Measurements from ENCODE around the gene COBLL1. TPM values are rescaled to one million over a fixed set of nuclear protein-coding genes. Genes with fewer than 3 reads are reported as not detected.
"Not testable (repeated sequence)": the region's sequence is repeated elsewhere in the genome, so short reads cannot be mapped to it uniquely, and the experiment has no call there.

The COBLL1 gene, protein sequence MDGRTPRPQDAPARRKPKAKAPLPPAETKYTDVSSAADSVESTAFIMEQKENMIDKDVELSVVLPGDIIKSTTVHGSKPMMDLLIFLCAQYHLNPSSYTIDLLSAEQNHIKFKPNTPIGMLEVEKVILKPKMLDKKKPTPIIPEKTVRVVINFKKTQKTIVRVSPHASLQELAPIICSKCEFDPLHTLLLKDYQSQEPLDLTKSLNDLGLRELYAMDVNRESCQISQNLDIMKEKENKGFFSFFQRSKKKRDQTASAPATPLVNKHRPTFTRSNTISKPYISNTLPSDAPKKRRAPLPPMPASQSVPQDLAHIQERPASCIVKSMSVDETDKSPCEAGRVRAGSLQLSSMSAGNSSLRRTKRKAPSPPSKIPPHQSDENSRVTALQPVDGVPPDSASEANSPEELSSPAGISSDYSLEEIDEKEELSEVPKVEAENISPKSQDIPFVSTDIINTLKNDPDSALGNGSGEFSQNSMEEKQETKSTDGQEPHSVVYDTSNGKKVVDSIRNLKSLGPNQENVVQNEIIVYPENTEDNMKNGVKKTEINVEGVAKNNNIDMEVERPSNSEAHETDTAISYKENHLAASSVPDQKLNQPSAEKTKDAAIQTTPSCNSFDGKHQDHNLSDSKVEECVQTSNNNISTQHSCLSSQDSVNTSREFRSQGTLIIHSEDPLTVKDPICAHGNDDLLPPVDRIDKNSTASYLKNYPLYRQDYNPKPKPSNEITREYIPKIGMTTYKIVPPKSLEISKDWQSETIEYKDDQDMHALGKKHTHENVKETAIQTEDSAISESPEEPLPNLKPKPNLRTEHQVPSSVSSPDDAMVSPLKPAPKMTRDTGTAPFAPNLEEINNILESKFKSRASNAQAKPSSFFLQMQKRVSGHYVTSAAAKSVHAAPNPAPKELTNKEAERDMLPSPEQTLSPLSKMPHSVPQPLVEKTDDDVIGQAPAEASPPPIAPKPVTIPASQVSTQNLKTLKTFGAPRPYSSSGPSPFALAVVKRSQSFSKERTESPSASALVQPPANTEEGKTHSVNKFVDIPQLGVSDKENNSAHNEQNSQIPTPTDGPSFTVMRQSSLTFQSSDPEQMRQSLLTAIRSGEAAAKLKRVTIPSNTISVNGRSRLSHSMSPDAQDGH
- 1.7 and 4.2 TPM in 2 replicates for total RNA-seq

DNA sequence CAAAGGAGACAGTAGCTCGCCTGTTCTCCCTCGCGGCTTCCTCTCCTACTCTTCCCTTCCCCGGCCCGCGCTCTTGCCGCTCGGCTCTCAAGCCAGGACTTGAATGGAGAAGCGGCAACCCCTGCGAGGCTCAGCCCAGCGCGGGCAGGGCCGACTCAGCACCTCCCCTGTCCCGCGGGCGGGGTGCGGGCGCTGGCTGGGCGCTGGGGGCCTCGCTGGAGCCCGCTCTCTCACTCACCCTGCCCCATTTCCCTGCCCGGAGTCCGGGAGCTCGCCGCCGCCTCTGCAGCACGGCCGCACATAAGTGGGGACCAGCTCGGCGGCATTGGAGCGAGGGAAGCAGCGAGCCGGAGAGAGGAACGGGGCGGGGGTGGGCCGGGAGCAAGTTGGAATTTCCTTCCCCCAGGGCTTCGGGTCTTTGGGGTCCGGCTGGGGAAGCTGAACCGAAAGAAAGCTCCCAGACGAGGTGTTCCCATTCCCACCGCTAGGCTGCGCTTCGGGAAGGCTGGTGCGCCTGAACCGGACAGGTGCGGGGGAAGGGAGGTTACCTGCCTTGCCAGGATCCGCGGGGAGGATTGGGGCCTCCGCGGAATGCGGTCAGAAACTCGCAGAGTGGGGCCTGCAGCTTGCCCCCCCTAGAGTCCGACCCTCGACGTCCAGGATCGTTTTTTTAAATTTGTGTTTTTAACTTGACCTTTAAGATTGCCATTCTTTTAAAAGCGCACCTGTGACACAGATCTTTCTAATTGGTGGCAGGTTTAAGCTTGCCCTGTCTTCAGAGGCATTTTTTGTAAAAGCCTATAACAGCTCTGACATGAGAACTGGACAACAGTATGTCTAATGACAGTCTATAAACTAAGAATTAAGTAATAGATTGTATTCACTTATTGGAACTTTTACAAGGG, at the start of gene COBLL1:
Gene COBLL1 (minus strand): TSS at position 105 of the 905 bp plus-strand sequence. CDS start 627 bp downstream, outside the sequence.
- DNase-seq (ENCODE audit: low read depth in 2 of 2): peak; percentile 75 to 82

DNA sequence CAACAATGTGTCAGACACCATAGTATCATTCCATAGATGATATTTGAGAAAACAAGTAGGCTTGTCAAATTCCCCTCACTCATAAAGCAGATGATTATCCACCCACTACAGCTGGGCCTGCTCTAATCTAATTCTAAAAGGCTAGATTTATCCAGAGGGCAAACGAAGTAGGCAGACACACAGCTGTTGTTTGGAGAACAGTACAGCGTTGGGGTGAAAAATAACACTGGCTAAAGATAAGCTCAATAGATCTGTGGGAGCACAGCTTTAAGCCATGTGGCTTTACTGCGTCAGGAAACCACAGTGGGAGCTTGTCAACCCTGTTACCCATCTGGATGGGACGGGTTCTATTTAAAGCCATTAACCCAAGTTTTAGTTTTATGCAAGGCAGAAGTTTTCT, 48.9 kb upstream of the COBLL1 start:
- DNase-seq (ENCODE audit: low read depth in 2 of 2): no peak

DNA sequence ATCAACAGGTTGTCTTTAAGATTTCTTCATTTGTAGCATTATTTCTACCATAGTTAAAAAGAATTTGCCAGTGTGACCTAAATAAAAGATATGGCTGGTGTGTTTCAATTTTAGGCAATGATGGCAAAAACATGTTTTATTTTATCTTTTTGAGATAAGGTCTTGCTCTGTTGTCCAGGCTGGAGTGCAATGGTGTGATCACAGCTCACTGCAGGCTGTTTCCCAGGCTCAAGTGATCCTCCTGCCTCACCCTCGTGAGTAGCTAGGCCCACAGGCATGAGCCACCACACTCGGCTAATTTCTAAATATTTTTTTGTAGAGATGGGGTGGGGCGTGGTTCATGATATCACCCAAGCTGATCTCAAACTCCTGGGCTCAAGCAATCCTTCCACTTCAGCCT, 47.0 kb upstream of the COBLL1 start:
- DNase-seq (ENCODE audit: low read depth in 2 of 2): no peak

DNA sequence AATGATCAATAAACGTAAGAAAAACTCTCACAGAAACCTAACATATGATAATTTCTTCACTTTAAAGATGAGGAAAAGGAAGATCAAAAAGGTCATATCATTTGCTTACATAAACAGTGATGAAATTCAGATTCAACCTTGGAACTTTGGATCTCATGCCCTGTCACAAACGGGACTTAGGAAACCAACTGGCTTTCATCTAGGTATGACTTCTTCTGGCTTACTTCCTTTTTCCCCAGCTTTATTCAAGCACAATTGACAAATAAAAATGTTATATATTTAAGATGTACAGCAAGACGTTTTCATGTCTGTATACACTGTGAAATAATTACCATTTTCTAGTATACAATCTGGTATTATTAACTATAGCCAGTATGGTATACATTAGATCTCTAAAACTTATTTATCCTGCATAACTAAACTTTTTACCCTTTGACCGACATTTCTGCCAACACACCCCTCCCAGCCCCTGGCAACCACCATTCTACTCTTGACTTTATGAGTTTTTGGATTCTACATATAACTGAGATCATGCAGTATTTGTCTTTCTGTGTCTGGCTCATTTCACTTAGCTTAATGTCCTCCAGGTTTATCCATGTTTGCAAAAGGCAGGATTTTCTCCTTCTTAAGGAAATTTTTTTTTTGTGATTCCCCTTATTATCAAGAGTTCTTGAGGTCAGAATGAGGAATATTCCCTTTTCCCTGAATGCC, 46.0 kb upstream of the COBLL1 start:
- no peak for DNase-seq (ENCODE audit: low read depth in 2 of 2)

DNA sequence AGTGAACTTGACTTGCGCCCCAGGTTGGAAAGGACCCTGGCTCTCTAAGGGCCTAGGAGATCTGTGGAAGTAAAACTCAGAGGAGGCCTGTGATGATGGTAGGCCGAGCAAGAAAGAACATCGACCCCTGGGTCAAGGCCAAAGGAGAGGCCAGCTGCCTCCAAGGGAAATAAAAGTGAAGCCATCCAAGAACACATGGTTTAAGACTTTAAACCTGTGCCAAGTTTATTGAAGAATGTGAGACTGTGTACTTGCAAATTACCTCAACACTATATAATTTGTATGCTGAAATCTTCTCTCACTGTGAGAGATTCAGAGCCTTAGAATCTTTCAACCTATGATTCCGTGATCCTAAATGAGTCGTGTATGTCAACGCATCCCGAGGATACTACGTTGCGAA, 40.7 kb upstream of the COBLL1 start:
- no peak for DNase-seq (ENCODE audit: low read depth in 2 of 2)

DNA sequence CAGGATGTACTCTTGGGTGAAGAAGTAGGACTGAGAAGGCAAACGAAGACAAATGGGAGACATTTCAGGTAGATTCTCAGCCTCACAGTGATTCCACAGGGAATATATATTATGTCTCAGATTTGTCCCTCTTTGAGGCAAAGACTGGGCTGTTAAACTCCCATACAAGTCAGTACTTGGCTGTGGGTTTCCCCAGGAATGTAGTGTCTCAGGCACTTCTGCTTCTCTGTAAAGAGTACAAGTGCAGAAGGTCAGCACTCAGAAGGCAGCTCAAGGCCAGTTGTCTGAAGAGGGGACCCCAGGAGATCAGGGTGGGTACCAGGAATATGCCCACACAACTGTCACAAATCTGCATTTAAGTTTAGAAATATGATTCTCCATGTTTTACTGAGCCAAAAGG, 39.9 kb upstream of the COBLL1 start:
- DNase-seq (ENCODE audit: low read depth in 2 of 2): no peak

DNA sequence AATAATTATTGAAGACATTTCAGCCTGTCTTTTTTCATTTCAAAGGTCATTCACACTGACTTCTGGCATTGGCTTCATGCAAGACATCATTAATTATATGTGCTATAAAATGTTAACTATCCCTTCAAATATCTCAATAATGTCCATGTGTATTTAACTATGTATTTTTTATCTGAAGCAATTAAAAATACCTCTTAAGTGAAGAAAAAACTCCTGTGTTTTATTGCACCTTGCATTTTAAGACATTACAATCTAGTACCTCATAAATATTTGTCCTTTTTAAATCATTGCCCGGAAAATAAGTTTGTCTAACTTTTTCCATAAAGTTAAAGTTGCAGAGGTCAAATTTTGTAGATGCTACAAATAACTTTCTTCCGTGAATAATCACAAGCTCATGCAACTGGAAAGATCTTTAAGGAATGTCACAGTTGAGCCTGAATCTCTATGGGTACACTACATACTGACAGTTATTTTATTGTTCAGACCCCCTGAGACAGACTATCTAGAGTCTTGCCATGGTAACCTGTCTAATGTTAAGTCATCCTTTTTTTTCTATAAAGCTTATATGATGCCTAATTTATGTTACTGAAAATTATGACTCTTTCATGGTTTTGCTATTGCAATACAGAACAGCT, 38.4 kb upstream of the COBLL1 start:
- no peak for DNase-seq (ENCODE audit: low read depth in 2 of 2)

DNA sequence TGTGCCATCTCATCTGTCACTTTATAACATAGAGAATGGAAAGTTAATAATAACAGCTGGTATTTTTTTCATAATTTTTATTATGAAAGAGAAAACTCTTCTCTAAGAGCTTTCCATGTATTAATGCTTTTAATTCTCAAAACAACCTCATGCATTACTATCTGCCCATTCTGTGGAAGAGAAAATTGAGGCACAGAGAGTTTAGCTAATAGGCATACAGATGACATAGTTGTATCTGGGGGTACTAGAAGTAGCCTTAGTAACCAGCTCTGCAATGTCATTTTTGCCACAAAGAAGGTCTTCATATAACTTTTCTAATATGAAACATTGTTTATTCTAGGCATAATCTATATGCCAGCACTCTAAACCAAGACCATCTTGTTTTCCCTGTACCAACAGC, 36.3 kb upstream of the COBLL1 start:
- DNase-seq (ENCODE audit: low read depth in 2 of 2): no peak

DNA sequence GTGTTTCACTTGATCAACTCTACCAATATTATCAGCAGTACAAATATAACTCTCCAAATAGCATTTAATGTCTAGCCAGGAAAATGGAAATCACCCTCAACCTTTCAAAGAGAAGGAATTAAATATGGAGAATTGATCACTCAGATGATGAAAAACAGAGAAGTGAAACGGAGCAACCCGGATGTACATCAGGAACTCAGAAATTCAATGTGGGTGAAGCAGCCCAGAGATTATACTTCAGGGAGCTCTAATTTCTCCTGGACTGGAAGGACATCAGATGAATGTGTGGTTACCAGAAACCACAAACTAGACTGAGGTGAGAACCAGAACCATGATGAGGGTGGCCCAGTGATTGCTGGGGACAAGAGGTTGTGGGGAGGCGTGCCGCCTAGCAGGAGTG, 35.5 kb upstream of the COBLL1 start:
- DNase-seq (ENCODE audit: low read depth in 2 of 2): no peak

DNA sequence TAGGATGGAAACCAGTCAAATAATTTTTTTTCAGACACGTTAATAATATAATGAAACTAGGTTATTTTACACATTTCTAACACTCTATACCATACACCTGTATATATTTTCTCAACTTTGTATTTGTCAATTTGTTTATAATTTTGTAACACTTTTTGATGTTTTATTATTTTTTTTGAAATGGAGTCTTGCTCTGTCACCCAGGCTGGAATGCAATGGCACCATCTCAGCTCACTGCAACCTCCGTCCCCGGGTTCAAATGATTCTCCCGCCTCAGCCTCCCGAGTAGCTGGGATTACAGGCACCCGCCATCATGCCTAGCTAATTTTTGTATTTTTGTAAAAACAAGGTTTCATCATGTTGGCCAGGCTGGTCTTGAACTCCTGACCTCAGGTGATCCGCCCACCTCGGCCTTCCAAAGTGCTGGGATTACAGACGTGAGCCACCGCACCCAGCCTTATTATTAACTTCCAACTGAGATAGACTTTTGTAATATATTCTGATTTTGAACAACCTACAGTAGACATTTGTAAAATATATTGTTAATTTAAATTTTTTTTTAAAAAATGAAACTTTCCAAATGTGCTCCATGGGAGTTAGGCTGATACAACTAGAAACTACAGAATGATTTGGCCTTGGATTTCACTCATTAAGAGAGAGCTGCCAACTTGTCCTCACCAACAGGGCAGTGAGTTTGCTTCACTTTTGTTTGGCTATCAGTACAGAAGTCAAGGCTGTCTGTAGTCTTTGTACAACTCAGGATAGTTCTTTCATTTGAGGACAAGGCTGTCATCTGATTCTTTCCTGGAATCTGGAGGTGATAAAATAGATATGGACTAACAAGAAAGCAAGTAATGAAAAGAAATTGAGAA, 33.9 kb upstream of the COBLL1 start:
- DNase-seq (ENCODE audit: low read depth in 2 of 2): no peak

DNA sequence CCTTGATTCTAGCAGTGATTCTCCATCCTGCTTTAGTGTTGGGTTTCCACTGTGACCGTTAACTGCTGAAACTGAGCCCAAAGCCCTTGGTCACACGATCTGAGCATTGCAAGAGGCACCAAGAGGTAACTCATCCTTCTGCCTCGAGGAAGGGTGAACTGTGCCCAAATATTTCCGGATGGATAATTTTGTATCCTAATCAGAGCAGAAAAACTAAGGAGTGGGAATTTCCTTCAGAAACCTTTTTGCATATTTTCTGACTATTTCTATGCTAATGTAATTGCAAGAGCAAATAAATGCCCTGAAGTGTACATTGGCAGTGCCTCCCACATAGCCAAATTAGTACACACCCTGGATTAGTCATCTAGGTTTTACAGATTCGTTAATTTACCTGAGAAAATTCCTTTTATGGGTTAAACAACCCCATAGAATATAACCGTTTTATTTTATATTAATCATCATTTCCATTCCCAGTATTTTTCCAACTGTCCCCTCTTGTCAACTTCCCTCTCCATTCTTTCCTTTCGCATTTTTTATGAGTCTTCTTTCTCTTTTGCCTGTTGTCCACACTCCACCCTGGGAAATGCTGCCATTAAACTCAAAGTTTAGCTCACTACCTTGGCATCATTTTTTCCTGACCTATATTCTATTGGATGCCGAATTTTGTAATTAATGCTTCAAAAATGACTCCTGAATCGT, 31.7 kb upstream of the COBLL1 start:
- DNase-seq (ENCODE audit: low read depth in 2 of 2): no peak

DNA sequence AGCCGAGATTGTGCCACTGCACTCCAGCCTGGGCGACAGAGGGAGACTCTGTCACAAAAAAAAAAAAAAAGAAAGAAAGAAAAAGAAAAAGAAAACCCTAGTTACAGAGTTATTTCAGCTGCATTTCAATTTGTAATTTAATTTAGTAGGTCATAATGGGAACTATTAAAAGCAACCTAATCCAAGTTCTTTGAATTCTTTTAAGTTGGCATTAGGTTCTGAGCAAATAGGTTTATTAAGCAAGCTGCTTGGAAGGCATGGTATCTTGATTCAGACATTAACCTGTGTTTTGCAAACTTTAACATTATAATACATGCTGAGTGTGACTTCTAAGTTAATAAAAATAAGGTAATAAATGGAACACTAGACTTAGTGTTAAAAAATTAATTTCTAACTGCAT, 29.8 kb upstream of the COBLL1 start:
- no peak for DNase-seq (ENCODE audit: low read depth in 2 of 2)

DNA sequence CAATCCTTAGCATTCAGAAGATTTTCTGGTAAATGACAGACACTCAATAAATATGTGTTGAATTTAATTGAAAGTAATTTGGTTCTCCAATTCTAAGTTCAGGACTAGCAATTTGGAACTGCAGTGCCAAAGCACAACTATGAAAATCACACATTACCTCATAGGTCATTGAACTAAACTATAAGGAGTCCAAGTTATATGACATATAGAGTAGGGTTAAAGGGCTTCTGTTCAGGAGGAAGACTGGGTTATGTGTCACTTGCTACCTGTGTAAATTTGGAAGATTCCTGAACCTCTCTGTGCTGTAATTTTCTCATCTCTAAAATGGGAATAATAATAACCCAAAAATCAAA, 27.8 kb upstream of the COBLL1 start:
- no peak for DNase-seq (ENCODE audit: low read depth in 2 of 2)

DNA sequence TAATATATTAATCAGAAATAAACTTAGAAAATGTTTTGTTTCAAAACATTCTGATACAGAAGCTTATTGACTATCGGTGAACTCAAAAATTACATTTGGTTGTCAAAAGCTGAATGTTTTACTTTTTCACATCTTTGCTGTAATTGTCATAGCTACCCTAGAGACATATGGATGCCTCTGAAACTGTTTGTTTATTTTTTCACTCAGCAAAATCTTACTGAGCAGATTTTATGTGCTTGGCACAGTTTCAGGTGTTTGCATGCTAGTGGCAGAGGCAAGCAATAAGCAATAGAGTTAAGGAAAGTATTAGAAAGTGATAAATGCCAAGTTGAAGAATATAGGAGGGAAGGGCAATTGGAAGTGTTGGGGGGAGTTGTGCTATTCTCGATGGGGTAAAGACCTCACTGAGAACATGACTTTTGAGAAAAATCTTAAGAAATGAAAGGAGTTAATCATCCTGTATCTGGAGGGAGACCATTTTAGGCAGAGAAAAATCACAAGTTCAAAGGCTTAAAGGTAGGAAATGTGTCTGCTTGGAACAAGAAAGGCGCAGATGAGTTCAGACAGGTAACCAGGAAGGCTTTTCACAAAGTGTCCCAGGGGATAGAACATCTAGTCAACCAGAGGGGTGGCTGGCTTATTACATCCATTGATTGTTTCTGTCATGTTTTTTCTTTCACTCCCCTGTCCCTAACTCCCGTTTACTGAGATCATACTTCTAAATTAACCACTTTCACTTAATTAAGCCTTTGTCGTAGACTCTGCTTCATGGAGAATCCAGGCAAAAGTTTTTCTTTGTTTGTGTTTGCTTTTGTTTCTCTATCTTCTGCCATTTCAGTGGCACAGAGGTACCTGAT, 27.2 kb upstream of the COBLL1 start:
- no peak for DNase-seq (ENCODE audit: low read depth in 2 of 2)

DNA sequence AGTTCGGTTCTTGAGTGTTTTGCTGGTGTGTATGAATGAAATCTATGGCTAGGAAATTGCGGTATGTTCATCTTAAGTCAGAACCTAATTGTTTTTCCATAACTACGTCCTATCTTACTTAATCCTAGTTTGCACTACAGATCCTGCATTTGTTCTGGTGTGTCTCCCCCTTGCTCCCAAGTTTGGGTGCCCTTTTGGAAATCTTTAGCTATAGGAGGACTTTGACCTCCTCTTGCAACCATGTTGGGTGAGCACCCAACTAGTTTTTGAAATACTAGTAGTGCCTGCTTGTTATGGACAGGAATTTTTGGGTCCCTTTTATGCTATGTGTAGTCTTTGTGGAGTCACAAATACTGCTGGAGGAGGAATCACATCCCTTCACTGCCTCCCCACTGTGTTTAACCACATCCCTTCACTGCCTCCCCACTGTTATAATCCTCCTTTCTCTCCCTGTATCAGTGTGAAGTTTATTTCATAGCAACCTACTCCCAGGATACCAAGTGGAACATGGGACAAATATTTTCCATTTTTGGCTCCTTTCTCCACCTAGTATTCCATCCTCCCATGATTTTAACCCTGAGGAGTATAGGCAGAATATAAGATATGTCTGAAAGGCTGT, 26.3 kb upstream of the COBLL1 start:
- no peak for DNase-seq (ENCODE audit: low read depth in 2 of 2)

DNA sequence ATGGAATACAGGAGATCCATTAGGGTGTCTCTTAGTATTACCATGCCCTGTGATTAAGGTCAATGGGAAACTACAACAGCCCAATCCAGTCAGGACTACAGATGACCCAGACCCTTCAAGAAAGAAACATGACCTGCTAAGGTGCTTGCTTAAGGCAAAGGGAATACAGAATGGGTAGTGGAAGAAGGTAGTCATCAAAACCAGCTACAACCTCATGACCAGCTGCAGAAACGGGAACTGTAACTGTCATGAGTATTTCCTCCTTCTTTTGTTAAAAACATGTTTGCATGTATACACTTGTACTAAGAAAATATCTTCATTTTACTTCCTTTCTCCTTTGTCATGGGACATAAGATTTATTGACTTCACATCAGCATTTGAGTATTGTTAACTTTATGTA, 24.8 kb upstream of the COBLL1 start:
- DNase-seq (ENCODE audit: low read depth in 2 of 2): not testable (repeated sequence)

DNA sequence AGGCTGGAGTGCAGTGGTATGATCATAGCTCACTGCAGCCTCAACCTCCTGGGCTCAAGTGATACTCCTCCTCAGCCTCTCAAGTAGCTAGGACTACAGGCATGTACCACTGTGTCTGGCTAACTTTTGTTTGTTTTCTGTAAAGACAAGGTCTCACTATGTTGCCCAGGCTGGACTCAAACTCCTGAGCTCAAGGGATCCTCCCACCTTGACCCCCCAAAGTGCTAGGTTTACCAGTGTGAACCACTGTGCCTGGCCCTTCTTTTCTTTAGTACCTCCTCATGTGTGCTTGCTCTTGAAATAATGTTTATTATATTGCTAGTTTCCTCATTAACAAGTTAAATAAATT, 19.0 kb upstream of the COBLL1 start:
- no peak for DNase-seq (ENCODE audit: low read depth in 2 of 2)
